Hematopoietic multipotent progenitor cell treated with erythropoietin and hydrocortisone succinate and interleukin-3 and kit ligand, for 8 days (in vitro differentiated cells): ENCODE data around the gene CTF1.
"Not testable (repeated sequence)": the region's sequence is repeated elsewhere in the genome, so short reads cannot be mapped to it uniquely, and the experiment has no call there.

Experiments
- DNase-seq: peaks from one replicate; pipeline ENCODE4 v3.0.0-alpha.2; 2015

The CTF1 gene

GRCh38 chr16:30931068-30931650, 34.7 kb downstream of the CTF1 start:
- no peak for DNase-seq

- DNase-seq, result peak; percentile 73
Measured at GRCh38 chr16:30934827-30935557, 38.6 kb downstream of the CTF1 start.

DNA sequence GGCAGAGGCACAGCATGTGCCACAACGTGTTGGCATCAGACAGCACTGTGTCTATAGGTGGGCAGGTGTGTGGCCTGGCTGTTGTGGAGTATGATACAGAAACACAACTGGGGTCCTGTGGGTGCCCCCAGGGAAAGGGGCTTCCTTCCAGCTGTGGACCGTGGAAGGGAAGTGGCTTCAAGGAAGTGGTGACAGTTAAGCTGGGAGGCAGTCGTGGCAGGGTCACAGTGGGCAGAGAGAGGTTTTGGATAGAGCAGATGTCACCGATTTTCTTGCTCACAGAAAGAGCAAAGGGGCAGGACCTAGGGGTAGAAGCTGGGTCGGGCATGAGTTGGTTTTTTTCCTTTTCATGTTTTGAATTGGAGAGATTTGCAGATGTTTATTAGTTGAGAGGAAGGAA, 41.3 kb downstream of the CTF1 start:
- DNase-seq, result no peak

DNA sequence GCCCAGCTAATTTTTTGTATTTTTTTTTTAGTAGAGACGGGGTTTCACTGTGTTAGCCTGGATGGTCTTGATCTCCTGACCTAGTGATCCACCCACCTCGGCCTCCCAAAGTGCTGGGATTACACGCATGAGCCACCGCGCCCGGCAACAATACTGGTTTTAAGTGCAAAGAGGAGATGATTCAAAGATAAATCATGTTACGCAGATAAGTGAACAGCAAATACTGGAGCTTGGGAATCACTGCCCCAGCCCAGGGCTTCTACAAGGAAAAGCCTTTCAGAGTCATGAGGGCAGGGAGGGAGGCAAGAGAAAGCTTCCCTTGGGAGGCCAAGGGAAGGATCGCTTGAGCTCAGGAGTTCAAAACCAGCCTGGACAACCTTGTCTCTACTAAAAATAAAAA, 43.2 kb downstream of the CTF1 start:
- DNase-seq, result not testable (repeated sequence)

- peak; percentile 86 for DNase-seq
Measured at GRCh38 chr16:30941600-30942425, 45.4 kb downstream of the CTF1 start.

DNA sequence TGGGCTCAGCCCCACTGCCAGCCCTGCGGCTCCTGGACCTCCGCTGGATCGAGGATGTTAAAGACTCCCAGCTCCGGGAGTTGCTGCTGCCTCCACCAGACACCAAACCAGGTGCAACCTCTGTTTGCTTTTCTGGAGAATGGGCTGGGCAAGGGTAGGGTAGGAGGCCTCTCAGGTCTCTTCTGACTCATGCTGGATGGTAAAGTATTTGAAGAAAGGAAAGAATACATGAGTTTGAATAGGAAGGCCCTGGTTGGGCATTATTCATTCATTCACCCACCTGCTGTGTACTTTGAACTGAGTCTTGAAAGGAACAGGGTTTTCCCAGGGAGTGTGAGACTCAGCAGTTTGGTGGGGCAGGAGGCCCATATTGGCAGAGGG, 46.0 kb downstream of the CTF1 start:
- no peak for DNase-seq

GRCh38 chr16:30944352-30944751, 47.9 kb downstream of the CTF1 start:
- no peak for DNase-seq

DNA sequence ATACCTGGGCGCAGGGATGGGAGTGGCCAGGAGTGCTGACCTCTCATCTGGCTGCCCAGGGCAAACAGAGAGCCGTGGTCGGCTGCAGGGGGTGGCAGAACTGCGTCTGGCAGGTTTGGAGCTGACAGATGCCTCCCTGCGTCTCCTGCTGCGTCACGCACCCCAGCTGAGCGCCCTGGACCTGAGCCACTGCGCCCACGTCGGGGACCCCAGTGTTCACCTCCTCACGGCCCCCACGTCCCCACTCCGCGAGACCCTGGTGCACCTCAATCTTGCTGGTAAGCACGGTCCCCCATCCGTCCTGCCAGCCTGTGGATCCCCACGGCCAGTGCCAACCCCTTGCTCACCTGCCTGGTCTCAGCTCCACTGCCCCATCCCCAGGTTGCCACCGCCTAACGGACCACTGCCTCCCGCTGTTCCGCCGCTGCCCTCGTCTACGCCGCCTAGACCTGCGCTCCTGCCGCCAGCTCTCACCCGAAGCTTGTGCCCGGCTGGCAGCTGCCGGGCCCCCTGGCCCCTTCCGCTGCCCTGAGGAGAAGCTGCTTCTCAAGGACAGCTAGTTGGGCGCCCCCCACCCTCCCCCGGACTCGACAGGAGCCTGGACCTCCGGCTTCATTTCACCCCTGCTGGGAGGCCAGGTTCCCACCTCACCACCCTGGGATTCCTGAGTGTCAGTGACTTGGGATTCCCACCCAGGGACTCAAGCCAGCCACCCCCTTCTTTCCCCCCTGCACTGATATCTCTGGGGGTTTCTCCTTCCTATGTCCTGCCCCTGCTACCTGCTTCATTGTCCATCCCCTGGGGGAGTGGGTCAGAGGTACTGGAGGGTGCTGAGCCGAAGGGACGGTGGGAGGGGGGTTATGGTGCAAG, 50.5 kb downstream of the CTF1 start:
- no peak for DNase-seq

DNA sequence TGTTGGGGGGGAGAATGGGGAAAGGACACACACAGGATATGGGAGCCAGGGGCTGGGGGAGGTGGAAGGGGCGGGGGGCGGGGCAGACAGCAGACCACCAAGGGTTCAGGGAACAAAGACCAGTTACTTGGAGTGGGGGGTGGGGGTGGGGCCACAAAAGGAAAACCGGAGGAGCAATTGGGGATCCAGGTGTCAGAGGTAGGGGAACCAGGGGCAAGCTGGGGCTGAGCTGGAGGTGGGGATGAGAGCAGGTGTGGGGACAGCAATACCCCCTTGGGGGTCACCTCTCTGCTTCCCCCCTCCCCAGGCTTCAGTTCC, 51.1 kb downstream of the CTF1 start:
- no peak for DNase-seq

- DNase-seq, result peak; percentile 87
Measured at GRCh38 chr16:30947859-30948666, 51.6 kb downstream of the CTF1 start.

- DNase-seq, result peak; percentile 78
Measured at GRCh38 chr16:30948667-30949649, 52.5 kb downstream of the CTF1 start, which contains the start of gene ORAI3. TSS of gene ORAI3 (plus strand) at chr16:30949068. CDS start at chr16:30949290, 222 bp downstream.

- peak; percentile 97 for DNase-seq
Measured at GRCh38 chr16:30949650-30950515, 53.5 kb downstream of the CTF1 start.

GRCh38 chr16:30950516-30951065, 54.2 kb downstream of the CTF1 start:
- no peak for DNase-seq

DNA sequence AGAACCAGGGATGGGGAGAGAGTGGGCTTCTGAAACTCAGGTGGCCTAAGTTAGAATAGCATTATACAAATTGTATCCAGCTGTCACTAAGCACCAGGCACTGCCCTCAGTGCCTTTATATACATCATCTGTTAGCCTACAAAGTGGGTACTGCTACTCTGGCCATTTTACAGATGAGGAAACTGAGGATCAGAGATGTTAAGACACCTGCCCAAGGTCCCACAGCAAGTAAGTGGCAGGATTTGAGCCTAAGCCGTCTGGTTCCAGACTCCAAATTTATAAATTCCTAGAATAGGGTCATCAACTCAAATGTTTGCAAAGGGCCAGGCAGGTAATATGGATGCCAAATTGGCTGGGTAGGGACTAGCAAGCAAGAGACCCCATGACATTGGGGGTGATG, 54.8 kb downstream of the CTF1 start:
- no peak for DNase-seq

DNA sequence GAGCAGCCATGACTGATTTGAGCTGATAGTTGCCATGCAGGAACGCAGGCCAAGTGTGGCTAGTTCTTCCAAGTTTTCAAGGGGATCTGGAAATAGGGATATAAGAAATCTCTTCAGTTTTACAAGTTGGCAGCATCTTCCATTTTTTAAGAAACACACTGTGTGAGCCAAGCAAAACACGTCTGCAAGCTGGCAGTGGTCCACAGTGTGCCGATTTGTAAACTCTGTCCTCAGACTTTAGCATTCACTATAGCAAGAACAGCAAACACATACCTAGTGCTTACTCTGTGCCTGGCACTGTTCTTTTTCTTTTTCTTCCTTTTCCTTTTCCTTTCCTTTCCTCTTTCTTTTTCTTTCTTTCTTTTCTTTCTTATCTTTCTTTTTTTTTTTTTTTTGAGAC, 55.3 kb downstream of the CTF1 start:
- no peak for DNase-seq

- no peak for DNase-seq
Measured at GRCh38 chr16:30953111-30953510, 56.7 kb downstream of the CTF1 start.
